GM23338 (cell line): ENCODE results near the gene MCUR1. TPM values are rescaled to one million over a fixed set of nuclear protein-coding genes. Genes with fewer than 3 reads are reported as not detected.

Source experiments
- ATAC-seq: fragments of 200-7000 bp; cut with Tn5 transposase; 3 replicates; pipeline ENCODE4 v1.9.1; 2020
- DNase-seq: peaks from one replicate; pipeline ENCODE4 v3.0.0-alpha.2; 2015; ENCODE audit warnings: low spot score
- H2AFZ ChIP-seq: fragments of 200-600 bp; sonication (generic); 2 replicates; pipeline ENCODE4 v1.8.0; 2016; ENCODE audit warnings: antibody characterized with exemption, mild to moderate bottlenecking, moderate library complexity
- H3F3A ChIP-seq: fragments of 200-600 bp; sonication (generic); replicated peaks from 2 replicates; pipeline ENCODE4 v1.8.0; 2017; ENCODE audit warnings: antibody characterized with exemption, mixed run types, low read depth
- H3K27ac ChIP-seq: fragments of 200-600 bp; sonication (generic); 2 replicates; pipeline ENCODE4 v1.6.1; 2016; ENCODE audit warnings: low read depth
- H3K27me3 ChIP-seq: fragments of 200-600 bp; sonication (generic); 2 replicates; pipeline ENCODE4 v1.8.0; 2016; ENCODE audit warnings: mild to moderate bottlenecking, mixed run types, moderate library complexity; ENCODE audit not compliant: insufficient read depth
- H3K36me3 ChIP-seq: fragments of 200-600 bp; sonication (generic); 2 replicates; pipeline ENCODE4 v1.8.0; 2016; ENCODE audit warnings: mild to moderate bottlenecking; ENCODE audit not compliant: insufficient read depth
- H3K4me1 ChIP-seq: fragments of 200-600 bp; sonication (generic); 2 replicates; pipeline ENCODE4 v1.8.0; 2016; ENCODE audit warnings: mild to moderate bottlenecking, moderate library complexity; ENCODE audit not compliant: insufficient read depth
- H3K4me2 ChIP-seq: fragments of 200-600 bp; sonication (generic); 2 replicates; pipeline ENCODE4 v1.7.1; 2017; ENCODE audit warnings: mixed run types
- H3K4me3 ChIP-seq: fragments of 200-600 bp; sonication (generic); 2 replicates; pipeline ENCODE4 v1.6.1; 2016; ENCODE audit warnings: mixed run types
- H3K79me2 ChIP-seq: fragments of 200-600 bp; sonication (generic); replicated peaks from 2 replicates; pipeline ENCODE4 v1.8.0; 2017; ENCODE audit warnings: mild to moderate bottlenecking; ENCODE audit not compliant: insufficient read depth
- H3K9me2 ChIP-seq: fragments of 200-600 bp; sonication (generic); 2 replicates; pipeline ENCODE4 v1.8.0; 2017; ENCODE audit not compliant: insufficient read depth
- H4K20me1 ChIP-seq: fragments of 200-600 bp; sonication (generic); replicated peaks from 2 replicates; pipeline ENCODE4 v1.8.0; 2017; ENCODE audit warnings: mild to moderate bottlenecking; ENCODE audit not compliant: insufficient read depth
- H3K27ac Mint-ChIP-seq: 2 replicates; pipeline ENCODE4 v1.8.0; 2020; ENCODE audit warnings: inconsistent platforms, mild to moderate bottlenecking, moderate library complexity, mixed read lengths
- H3K27me3 Mint-ChIP-seq: 3 replicates; pipeline ENCODE4 v1.8.0; 2022; ENCODE audit warnings: low read depth, mild to moderate bottlenecking, moderate library complexity, mixed read lengths, inconsistent platforms; ENCODE audit not compliant: insufficient read depth, poor library complexity
- H3K36me3 Mint-ChIP-seq: 3 replicates; pipeline ENCODE4 v1.8.0; 2021; ENCODE audit warnings: low read depth, mild to moderate bottlenecking, inconsistent platforms, moderate library complexity, mixed read lengths
- H3K4me1 Mint-ChIP-seq: 3 replicates; pipeline ENCODE4 v1.8.0; 2020; ENCODE audit warnings: mild to moderate bottlenecking, inconsistent platforms, mixed read lengths
- H3K4me3 Mint-ChIP-seq: 3 replicates; pipeline ENCODE4 v1.8.0; 2021; ENCODE audit warnings: moderate library complexity, mild to moderate bottlenecking, inconsistent platforms, mixed read lengths
- H3K9me3 Mint-ChIP-seq: 3 replicates; pipeline ENCODE4 v1.8.0; 2020; ENCODE audit warnings: moderate library complexity, mild to moderate bottlenecking, inconsistent platforms, mixed read lengths
- CREB1 ChIP-seq: fragments of 250-450 bp; sonication (Bioruptor Pico); IDR thresholded peaks from 2 replicates; pipeline ENCODE4 v1.5.0; 2020; ENCODE audit warnings: low read depth, mild to moderate bottlenecking, moderate library complexity
- EZH2 ChIP-seq: fragments of 200-600 bp; sonication (generic); IDR thresholded peaks from one replicate; pipeline ENCODE4 v1.8.0; 2017; ENCODE audit warnings: antibody characterized with exemption, mild to moderate bottlenecking, low read depth; ENCODE audit not compliant: unreplicated experiment
- JUNB ChIP-seq: IDR thresholded peaks from one replicate; pipeline ENCODE4 v1.6.1; 2016; ENCODE audit warnings: antibody characterized with exemption; ENCODE audit not compliant: unreplicated experiment
- NANOG ChIP-seq: IDR thresholded peaks from 2 replicates; pipeline ENCODE4 v1.6.1; 2016; ENCODE audit warnings: antibody characterized with exemption, borderline replicate concordance
- STAT1 ChIP-seq: IDR thresholded peaks from one replicate; pipeline ENCODE4 v1.6.1; 2016; ENCODE audit warnings: antibody characterized with exemption; ENCODE audit not compliant: unreplicated experiment
- ZNF114 ChIP-seq: fragments of 250-450 bp; sonication (Bioruptor Pico); IDR thresholded peaks from 2 replicates; pipeline ENCODE4 v1.5.0; 2020; ENCODE audit warnings: mild to moderate bottlenecking, moderate library complexity
- ZNF331 ChIP-seq: fragments of 250-450 bp; sonication (Bioruptor Pico); IDR thresholded peaks from 2 replicates; pipeline ENCODE4 v1.5.0; 2020; ENCODE audit warnings: low read depth, mild to moderate bottlenecking, moderate library complexity
- polyA plus RNA-seq: library from polyadenylated mRNA; unstranded; fragments of >200 nt; fragmentation: Nextera tagmentation; extraction: Ambion mirVana; gene quantifications from 2 replicates; pipeline ENCODE4 v1.2.1, GENCODE V29; 2016
- total RNA-seq: library from RNA; depleted of rRNA; stranded (reverse); fragments of >200 nt; shearing (Covaris generic); gene quantifications from 2 replicates; pipeline ENCODE4 v1.2.3, GENCODE V29; 2014
- TF ChIP-seq, protein P1 (sequence below), 2 experiments: fragments of 200-600 bp in 1 of 2; sonication (generic) in 1 of 2; conservative IDR thresholded peaks; 2 replicates each; pipeline versions ENCODE4 v1.5.1 to v1.6.1; 2016 to 2017; ENCODE audit warnings: antibody characterized with exemption in 2 of 2, low read depth in 2 of 2, mild to moderate bottlenecking in 2 of 2, moderate library complexity in 1 of 2
- TF ChIP-seq, protein P2 (sequence below): IDR thresholded peaks from 2 replicates; pipeline ENCODE4 v1.6.1; 2016; ENCODE audit warnings: antibody characterized with exemption

The MCUR1 gene
- total and polyA plus RNA-seq, 2 experiments from 2014 or later: 21.0 to 65.3 TPM

GRCh38 chr6:13814938-13815575 lies 700 bp upstream of the MCUR1 start:
- DNase-seq: no peak
- no peak for TF ChIP-seq NANOG
- no peak for TF ChIP-seq ZNF331
- TF ChIP-seq JUNB: no peak
- TF ChIP-seq ZNF114 (CRISPR knock-in tag): no peak
- TF ChIP-seq STAT1: no peak
- TF ChIP-seq CREB1: no peak
- no peak for TF ChIP-seq EZH2
- TF ChIP-seq, protein P1, sequence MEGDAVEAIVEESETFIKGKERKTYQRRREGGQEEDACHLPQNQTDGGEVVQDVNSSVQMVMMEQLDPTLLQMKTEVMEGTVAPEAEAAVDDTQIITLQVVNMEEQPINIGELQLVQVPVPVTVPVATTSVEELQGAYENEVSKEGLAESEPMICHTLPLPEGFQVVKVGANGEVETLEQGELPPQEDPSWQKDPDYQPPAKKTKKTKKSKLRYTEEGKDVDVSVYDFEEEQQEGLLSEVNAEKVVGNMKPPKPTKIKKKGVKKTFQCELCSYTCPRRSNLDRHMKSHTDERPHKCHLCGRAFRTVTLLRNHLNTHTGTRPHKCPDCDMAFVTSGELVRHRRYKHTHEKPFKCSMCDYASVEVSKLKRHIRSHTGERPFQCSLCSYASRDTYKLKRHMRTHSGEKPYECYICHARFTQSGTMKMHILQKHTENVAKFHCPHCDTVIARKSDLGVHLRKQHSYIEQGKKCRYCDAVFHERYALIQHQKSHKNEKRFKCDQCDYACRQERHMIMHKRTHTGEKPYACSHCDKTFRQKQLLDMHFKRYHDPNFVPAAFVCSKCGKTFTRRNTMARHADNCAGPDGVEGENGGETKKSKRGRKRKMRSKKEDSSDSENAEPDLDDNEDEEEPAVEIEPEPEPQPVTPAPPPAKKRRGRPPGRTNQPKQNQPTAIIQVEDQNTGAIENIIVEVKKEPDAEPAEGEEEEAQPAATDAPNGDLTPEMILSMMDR (conservative IDR thresholded peaks at IDR 0.05; ENCODE audit: low read depth in 2 of 2): no peak
- Histone ChIP-seq H3K27me3 (no peaks in the 10 kb centered on the region), H3K9me2 (no peaks in the 10 kb centered on the region), H3K79me2 (peaks cover 34% of the 10 kb centered on the region), H3F3A (no peaks in the 10 kb centered on the region), H3K4me2 (peak overlapping the region; percentile 85), H3K4me3 (peak overlapping the region; percentile 67), H3K27ac (peak overlapping the region; percentile 91), H3K36me3 (no peaks in the 10 kb centered on the region), H4K20me1 (peaks cover 26% of the 10 kb centered on the region), H3K4me1 (peaks cover 23% of the 10 kb centered on the region), H2AFZ (peak overlapping the region; percentile 60)
- Mint-ChIP-seq H3K4me1 (peaks cover 26% of the 10 kb centered on the region), H3K27me3 (peaks cover 1% of the 10 kb centered on the region), H3K9me3 (no peaks in the 10 kb centered on the region), H3K4me3 (peak overlapping the region; percentile 79), H3K36me3 (no peaks in the 10 kb centered on the region), H3K27ac (0 out of 2 replicates have a peak overlapping the region, but pooled peaks have one; percentile 78)
- no peak for ATAC-seq

GRCh38 chr6:13813621-13814175 lies 659 bp downstream of the MCUR1 start:
- Histone ChIP-seq H3F3A (no peaks in the 10 kb centered on the region), H3K4me3 (peak overlapping the region; percentile 67), H3K79me2 (peaks cover 47% of the 10 kb centered on the region), H3K27me3 (no peaks in the 10 kb centered on the region), H2AFZ (peak overlapping the region; percentile 93; the same call in 1 of the 2 replicates), H4K20me1 (peaks cover 30% of the 10 kb centered on the region), H3K9me2 (no peaks in the 10 kb centered on the region), H3K27ac (peak overlapping the region; percentile 97), H3K4me2 (peak overlapping the region; percentile 85), H3K36me3 (no peaks in the 10 kb centered on the region), H3K4me1 (peaks cover 23% of the 10 kb centered on the region)
- Mint-ChIP-seq H3K27me3 (peaks cover 1% of the 10 kb centered on the region), H3K4me1 (peaks cover 26% of the 10 kb centered on the region), H3K9me3 (no peaks in the 10 kb centered on the region), H3K27ac (peak overlapping the region; percentile 88), H3K36me3 (0 out of 3 replicates have a peak, but pooled peaks cover 3% of the 10 kb centered on the region), H3K4me3 (peak overlapping the region; percentile 94)
- TF ChIP-seq, protein P1 (conservative IDR thresholded peaks at IDR 0.05; ENCODE audit: low read depth in 2 of 2): no peak
- TF ChIP-seq, protein P2, sequence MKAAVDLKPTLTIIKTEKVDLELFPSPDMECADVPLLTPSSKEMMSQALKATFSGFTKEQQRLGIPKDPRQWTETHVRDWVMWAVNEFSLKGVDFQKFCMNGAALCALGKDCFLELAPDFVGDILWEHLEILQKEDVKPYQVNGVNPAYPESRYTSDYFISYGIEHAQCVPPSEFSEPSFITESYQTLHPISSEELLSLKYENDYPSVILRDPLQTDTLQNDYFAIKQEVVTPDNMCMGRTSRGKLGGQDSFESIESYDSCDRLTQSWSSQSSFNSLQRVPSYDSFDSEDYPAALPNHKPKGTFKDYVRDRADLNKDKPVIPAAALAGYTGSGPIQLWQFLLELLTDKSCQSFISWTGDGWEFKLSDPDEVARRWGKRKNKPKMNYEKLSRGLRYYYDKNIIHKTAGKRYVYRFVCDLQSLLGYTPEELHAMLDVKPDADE: 0 out of 2 replicates have a peak, but pooled peaks have one; percentile 5
- ATAC-seq (peak; percentile 83), DNase-seq (peak; percentile 97)
